BE2C (cell line): Measurements from ENCODE around the gene VPS9D1.
A peak's percentile ranks its signal among the peaks of the same experiment; 100 is the strongest.
"Not testable (repeated sequence)": the region's sequence is repeated elsewhere in the genome, so short reads cannot be mapped to it uniquely, and the experiment has no call there.

ENCODE experiments used
- DNase-seq: peaks from one replicate; pipeline ENCODE4 v3.0.0-alpha.2; 2020
- H3K27me3 ChIP-seq: fragments of 250-450 bp; sonication (Bioruptor Pico); 2 replicates; pipeline ENCODE4 v1.5.1; 2020; ENCODE audit warnings: mild to moderate bottlenecking
- H3K36me3 ChIP-seq: fragments of 250-450 bp; sonication (Bioruptor Pico); 2 replicates; pipeline ENCODE4 v1.5.1; 2020; ENCODE audit warnings: mild to moderate bottlenecking
- H3K4me1 ChIP-seq: fragments of 250-450 bp; sonication (Bioruptor Pico); 2 replicates; pipeline ENCODE4 v1.5.1; 2020
- H3K4me3 ChIP-seq: 2 replicates; pipeline ENCODE4 v1.5.1; 2011; ENCODE audit warnings: low read depth, low read length
- H3K9me3 ChIP-seq: fragments of 250-450 bp; sonication (Bioruptor Pico); 2 replicates; pipeline ENCODE4 v1.5.1; 2020
- CTCF ChIP-seq: IDR thresholded peaks from 2 replicates; pipeline ENCODE4 v1.5.1; 2012; ENCODE audit warnings: mild to moderate bottlenecking, low read depth, low read length

The VPS9D1 gene

GRCh38 chr16:89701425-89702406 lies 19.0 kb downstream of the VPS9D1 start, which contains the start of gene SPATA2L:
SPATA2L (minus strand) TSS chr16:89701705; CDS start chr16:89701232, 473 bp downstream.
- TF ChIP-seq CTCF, result 0 out of 2 replicates have a peak, but pooled peaks have one; percentile 18
- peak; percentile 97 for DNase-seq
- Histone ChIP-seq H3K4me3 (peak within 1 kb of the TSS; percentile 66), H3K27me3 (no peaks in the 10 kb centered on the region), H3K9me3 (no peaks in the 10 kb centered on the region), H3K4me1 (peaks cover 21% of the 10 kb centered on the region), H3K36me3 (peaks cover 6% of the 10 kb centered on the region)

- DNase-seq, result peak; percentile 77
- Histone ChIP-seq H3K36me3 (peaks cover 13% of the 10 kb centered on the region), H3K9me3 (no peaks in the 10 kb centered on the region), H3K4me1 (peaks cover 23% of the 10 kb centered on the region), H3K27me3 (no peaks in the 10 kb centered on the region), H3K4me3 (peak overlapping the region; percentile 66)
- peak; percentile 32; the same call in 1 of the 2 replicates for TF ChIP-seq CTCF
Measured at GRCh38 chr16:89700649-89701424, 19.9 kb downstream of the VPS9D1 start.

DNA sequence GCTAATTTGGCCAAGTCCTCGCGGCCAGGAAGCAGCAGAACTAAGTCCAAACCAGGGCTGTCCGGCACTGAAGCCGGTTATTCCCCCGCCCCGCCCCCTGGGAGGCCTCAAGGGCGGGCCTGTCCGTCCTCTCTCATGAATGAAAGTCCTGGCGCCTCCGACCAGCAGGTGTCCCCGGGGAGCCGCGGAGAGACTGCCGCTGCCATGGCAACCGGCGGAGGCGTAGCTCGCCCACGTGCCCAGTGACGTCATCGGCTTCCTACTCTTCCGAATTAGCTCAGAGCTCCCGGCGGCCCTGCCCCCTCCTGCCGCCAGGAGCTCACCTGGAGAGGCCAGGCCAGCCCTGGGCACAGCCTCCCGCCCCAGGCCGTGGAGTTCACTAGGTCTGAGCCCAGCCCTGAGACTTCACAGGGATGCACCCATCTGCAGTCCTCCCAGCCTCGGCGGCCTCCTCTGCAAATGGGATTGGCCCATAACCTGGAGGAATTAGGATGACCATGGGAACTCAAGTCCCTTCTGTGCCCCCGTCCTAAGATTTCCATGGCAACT lies 20.5 kb downstream of the VPS9D1 start:
- peak; percentile 54 for TF ChIP-seq CTCF
- no peaks in the 10 kb centered on the region for H3K9me3 ChIP-seq
- H3K36me3 ChIP-seq, result peaks cover 19% of the 10 kb centered on the region
- no peaks in the 10 kb centered on the region for H3K27me3 ChIP-seq
- peak overlapping the region; percentile 66 for H3K4me3 ChIP-seq
- DNase-seq, result peak; percentile 99
- peaks cover 23% of the 10 kb centered on the region for H3K4me1 ChIP-seq

DNA sequence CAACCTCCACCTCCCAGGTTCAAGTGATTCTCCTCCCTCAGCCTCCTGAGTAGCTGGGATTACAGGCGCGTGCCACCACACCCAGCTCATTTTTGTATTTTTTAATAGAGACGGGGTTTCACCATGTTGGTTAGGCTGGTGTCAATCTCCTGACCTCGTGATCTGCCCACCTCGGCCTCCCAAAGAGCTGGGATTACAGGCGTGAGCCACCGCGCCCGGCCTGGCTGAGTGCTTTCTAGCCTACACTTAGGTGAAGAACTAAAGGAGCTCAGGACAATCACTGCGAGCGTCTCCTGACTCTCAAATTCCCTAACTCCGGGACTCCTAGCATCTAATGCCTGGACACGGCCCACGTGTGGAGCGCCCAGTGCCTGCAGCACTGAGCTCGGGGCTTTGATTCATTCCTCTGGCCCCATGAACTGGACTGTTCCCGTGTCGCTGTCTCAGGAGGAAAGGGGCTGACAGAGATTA lies 21.0 kb downstream of the VPS9D1 start:
- Histone ChIP-seq H3K4me1 (peaks cover 23% of the 10 kb centered on the region), H3K36me3 (peaks cover 19% of the 10 kb centered on the region), H3K4me3 (peak overlapping the region; percentile 26)
- not testable (repeated sequence) for DNase-seq, H3K27me3 ChIP-seq, H3K9me3 ChIP-seq

DNA sequence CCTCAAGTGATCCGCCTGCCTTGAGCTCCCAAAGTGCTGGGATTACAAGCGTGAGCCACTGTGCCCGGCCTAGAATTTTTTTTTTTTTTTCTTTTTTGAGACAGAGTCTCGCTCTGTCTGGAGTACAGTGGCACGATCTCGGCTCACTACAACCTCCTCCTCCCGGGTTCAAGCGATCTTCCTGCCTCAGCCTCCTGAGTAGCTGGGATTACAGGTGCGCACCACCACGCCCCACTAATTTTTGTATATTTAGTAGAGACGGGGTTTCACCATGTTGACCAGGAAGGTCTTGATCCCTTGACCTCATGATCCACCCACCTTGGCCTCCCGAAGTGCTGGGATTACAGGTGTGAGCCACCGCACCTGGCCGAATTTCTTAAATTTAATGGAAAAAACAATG lies 22.0 kb downstream of the VPS9D1 start:
- not testable (repeated sequence) for H3K27me3 ChIP-seq, H3K9me3 ChIP-seq, H3K4me3 ChIP-seq, DNase-seq
- peaks cover 23% of the 10 kb centered on the region for H3K4me1 ChIP-seq
- H3K36me3 ChIP-seq, result peaks cover 24% of the 10 kb centered on the region

GRCh38 chr16:89697616-89698331 lies 22.9 kb downstream of the VPS9D1 start:
- no peaks in the 10 kb centered on the region for H3K9me3 ChIP-seq
- peak; percentile 34 for DNase-seq
- H3K36me3 ChIP-seq, result peaks cover 31% of the 10 kb centered on the region
- TF ChIP-seq CTCF, result no peak
- no peak overlapping the region for H3K4me3 ChIP-seq
- H3K27me3 ChIP-seq, result no peaks in the 10 kb centered on the region
- H3K4me1 ChIP-seq, result peaks cover 23% of the 10 kb centered on the region
